COR-L47 (cell line): ENCODE measurements around the gene CLPTM1L.
"Not testable (repeated sequence)": the region's sequence is repeated elsewhere in the genome, so short reads cannot be mapped to it uniquely, and the experiment has no call there.

Source experiments
- DNase-seq: peaks from one replicate; lab custom pipeline; 2025; lab: John Stamatoyannopoulos, UW

The CLPTM1L gene

DNA sequence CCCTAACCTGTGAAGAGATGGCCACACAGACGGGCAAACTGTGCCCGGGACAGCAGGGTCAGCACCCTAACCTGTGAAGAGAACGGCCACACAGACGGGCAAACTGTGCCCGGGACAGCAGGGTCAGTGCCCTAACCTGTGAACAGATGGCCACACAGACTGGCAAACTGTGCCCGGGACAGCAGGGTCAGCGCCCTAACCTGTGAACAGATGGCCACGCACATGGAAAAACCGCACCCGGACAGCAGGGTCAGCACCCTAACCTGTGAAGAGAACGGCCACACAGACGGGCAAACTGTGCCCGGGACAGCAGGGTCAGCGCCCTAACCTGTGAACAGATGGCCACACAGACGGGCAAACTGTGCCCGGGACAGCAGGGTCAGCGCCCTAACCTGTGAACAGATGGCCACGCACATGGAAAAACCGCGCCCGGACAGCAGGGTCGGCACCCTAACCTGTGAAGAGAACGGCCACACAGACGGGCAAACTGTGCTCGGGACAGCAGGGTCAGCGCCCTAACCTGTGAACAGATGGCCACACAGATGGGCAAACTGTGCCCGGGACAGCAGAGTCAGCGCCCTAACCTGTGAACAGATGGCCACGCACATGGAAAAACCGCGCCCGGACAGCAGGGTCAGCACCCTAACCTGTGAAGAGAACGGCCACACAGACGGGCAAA, 5.6 kb downstream of the CLPTM1L start:
- not testable (repeated sequence) for DNase-seq

DNA sequence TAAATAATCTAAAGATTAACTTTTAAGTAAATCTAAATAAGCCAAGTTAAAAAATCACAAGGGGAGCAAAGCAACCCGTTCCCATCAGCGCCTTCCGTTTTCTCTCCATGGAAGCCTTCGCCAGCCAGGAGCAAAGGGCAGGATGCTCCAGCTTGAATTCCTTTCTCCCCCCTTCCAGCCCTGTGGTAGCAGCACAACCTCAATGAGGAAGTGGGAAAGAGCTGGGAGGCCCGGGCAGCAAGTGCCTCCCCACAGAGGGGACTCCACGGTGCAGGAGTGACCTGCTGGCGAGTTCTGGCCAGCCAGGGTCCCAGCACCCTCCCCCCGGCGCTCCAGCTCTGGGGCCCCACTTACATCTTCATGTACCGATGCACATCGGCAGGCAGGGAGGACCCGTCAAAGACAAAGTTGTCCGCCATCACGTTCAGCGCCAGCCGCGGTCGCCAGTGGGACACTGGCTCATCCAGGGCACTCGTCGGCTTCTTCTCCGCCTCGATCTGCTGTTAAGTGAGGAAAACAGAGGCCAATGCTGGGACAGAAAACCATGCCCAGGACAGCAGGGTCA, 6.3 kb downstream of the CLPTM1L start:
- DNase-seq, result no peak

DNA sequence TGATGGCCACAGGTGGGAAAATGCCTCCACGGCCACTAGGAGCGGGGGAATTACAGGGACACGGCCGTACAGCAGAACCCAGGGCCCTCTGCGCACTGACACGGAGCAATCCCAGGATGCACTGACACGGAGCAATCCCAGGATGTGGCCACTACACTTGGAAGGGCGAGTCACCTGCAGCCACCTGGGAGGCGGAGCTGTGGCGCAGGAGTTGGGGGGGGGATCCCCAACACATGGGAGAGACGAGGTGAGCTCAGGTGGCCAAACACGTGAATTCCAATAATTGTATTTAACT, 6.8 kb downstream of the CLPTM1L start:
- no peak for DNase-seq

DNA sequence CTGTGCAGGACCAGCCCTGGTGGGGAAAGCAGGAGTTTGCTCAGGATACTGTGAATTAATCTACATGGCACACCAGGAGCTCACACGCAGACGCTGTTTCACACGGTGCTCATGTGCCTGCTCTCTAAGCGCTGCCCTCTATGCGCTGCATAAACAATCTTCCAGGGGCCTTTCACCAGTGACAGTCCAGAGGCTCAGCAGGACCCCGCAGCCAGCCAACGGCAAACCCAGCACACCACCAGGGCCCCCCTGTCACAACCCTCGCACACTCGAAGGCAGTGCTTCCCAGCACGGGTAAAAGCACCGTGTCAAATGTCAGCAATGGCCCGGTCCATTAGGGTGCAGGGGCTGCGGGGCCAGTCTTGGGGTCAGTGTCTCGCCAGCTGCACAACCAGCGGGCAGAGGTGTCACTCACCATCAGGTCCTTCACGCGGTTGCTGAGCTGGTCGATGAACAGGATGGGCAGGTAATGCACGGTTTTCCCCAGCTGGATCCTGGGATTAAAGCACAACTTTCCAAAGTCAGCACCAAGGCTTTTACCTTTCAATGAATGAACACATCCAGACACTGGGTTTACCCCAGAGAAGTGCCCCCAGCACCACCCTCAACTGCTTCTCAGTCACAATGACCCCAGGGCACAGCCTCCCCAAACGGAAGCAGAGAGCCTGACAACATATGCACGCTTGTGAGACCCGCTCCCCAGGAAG, 7.3 kb downstream of the CLPTM1L start:
- DNase-seq, result no peak

DNA sequence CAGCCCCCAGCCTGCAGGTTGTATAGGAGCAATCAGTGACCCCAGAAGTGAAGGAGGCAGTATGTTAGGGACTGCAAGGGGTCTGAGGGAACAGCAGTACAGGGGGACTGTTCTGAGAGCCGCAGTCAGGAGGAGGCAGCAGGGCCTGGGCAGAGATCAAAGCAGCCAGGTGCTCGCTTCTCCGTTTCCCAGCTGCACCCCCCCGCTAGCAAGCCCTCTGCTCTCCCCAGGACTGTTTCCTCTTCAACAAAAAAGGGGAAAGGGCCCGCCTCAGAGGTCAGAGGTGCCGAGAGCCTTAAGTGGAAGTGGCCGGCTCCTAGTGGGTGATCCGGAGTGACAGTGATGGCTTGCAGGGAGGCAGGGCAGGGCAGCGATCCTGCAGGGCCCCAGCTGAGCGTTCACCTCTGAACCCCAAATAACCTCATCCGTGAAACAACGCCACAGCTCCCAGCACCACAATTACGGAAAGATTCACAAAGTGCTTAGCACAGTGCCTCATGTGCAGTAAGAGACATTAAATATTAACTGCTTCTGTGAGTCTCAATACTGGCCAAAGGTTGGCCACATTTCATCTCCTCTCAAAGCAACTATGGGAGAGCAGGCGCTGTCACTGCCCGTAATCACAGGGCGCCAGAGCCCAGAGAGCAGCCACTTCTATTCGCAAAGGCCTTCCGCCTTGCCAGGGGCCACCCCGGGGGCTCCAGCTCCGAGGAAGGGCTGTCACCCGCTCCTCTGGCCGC, 8.0 kb downstream of the CLPTM1L start:
- DNase-seq, result no peak

DNA sequence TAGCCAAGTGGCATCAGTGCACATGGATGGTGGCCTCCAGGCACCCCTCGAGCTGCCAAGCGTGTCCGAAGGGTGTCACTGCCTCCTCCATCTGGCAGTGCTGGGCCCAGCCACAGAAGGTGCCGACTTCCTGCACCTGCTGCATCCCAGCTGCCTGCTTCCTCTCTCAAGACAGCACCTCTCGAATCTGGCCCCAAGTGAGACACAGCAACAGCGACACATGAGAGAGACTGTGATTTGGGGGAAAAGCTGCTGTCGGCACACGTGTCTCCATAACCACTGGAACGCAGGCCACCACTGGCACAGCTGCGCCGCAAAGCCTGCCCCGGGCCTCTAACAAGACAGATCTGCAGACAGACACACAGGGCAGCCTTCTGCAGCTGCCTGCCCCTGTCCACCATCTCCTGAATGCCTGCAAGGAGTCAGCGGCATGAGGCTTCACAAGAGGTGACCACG, 8.8 kb downstream of the CLPTM1L start:
- no peak for DNase-seq

DNA sequence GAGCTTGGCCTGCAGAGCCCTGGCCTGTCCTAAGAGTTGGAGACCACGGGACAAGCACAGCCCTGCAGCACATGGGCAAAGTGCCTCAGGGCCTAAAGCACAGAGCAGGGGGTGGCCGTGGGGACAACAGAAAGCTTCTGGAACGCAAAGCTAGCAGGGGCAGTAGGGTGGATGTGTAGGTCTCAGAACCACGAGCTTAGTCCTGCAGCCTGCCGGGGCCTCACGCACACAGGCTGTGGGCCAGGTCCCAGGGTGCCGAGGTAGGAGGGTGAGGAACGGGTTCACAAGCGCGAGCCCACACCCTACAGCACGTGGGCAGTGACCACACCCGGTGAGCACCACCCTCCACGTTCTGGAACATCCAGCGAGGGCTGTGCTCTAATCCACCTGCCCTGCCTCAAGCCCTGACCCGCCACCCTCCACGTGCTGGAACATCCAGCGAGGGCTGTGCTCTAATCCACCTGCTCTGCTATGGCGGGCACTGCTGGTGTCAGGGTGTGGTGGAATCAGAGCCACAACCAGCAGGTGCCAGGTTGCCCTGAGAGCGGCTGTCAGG, 9.3 kb downstream of the CLPTM1L start:
- no peak for DNase-seq

DNA sequence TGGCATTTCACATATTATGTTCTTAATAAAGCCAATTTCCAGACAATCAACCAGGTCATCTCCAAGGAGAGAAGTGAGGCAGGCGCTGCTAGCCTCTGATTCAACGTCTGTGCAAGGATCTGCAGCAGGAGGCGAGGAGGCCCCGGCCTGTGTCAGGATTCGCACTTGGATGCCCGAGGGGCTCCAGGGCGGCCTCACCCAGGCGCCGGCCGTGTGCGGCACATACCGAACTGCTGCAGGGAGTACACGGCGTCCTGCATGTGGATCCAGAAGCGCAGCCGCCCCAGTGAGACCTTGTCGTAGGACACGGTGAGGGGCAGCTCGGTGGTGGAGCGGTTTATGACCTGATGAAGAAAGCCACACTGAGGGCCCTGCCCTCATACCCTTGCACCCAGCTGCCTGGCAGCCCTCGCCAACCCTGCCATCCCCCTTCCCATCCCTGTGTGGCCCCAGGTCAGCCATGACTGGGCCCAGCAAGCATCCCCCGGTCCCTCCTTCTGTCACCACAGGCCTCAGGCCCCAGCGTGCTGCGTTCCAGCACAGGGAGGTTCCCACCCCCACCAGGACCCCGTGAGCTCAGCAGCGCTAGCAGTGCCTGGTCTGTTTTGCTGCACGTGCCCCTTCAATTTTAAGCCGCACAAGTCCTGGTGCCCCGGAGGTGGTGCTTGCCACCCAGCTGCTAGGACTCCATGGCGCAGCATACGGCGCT, 9.9 kb downstream of the CLPTM1L start:
- no peak for DNase-seq

DNA sequence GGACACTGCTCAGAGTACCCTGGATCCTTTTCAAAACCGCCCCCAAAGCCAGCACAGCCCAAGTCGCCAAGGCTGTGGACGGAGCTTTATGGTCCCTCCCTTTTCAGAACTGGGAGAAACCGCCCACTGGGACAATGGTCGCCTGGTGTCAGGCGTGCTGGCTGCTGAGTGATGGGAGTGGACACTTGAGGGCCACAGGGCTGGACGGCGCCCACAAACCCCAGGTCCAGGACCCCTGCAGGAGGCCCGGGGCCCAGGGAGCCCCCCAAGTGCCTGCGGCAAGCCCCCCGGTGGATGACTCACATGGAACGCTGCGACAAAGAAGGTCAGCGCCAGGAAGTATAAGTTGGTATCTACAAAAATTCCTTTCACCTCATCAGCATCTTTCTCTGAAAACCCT, 10.9 kb downstream of the CLPTM1L start:
- DNase-seq, result no peak

DNA sequence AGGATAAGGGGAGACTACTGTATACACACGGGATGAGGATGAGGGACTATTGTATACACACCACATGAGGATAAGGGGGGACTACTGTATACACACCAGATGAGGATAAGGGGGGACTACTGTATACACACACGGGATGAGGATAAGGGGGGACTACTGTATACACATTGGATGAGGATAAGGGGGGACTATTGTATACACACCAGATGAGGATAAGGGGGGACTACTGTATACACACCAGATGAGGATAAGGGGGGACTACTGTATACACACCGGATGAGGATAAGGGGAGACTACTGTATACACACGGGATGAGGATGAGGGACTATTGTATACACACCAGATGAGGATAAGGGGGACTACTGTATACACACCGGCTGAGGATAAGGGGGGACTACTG, 11.6 kb downstream of the CLPTM1L start:
- not testable (repeated sequence) for DNase-seq

DNA sequence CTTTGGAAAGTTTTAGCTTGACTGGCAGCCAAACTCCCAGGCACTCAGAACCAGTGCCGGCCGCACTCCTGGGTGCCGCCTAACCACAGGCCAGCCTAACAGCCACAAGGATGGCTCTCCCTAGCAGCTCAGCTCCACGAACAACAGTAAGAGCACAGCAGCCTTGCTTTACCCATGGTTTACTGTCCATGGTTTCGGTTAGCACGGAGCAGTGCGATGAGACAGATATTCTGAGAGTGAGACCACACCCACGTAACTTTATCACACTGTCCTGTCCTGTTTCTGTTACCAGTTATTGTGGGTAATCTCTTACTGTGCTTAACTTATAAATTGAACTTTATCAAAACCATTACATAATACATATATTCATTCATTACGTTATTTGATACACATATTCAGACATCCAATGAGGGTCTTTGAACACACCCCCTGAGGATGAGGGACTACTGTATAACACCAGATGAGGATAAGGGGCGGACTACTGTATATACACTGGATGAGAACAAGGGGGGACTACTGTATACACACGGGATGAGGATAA, 12.4 kb downstream of the CLPTM1L start:
- no peak for DNase-seq

DNA sequence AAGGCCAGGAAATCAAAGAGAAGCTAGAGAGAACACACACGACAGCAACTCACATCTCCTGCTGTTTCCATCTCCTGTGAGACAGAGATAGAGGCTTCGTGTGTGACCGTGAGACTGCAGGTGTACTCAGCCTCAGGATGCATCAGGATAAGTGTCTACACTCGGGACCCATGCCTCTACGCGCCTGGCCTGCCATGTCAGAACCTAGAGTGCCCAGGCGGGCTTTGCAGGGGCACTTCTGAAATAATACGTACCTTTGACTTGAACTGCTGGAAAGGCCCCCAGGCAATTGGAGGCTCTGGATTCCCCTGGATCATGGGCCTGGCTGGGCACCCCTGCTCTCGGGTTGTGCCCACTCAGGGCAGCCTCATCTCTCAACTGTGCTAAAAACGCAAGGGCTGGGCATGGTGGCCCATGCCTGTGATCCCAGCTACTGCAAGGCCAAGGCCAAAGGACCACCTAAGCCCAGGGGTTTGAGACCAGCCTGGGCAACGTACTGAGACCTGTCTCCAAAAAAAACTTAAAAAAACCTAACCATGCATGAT, 13.0 kb downstream of the CLPTM1L start:
- DNase-seq, result no peak

DNA sequence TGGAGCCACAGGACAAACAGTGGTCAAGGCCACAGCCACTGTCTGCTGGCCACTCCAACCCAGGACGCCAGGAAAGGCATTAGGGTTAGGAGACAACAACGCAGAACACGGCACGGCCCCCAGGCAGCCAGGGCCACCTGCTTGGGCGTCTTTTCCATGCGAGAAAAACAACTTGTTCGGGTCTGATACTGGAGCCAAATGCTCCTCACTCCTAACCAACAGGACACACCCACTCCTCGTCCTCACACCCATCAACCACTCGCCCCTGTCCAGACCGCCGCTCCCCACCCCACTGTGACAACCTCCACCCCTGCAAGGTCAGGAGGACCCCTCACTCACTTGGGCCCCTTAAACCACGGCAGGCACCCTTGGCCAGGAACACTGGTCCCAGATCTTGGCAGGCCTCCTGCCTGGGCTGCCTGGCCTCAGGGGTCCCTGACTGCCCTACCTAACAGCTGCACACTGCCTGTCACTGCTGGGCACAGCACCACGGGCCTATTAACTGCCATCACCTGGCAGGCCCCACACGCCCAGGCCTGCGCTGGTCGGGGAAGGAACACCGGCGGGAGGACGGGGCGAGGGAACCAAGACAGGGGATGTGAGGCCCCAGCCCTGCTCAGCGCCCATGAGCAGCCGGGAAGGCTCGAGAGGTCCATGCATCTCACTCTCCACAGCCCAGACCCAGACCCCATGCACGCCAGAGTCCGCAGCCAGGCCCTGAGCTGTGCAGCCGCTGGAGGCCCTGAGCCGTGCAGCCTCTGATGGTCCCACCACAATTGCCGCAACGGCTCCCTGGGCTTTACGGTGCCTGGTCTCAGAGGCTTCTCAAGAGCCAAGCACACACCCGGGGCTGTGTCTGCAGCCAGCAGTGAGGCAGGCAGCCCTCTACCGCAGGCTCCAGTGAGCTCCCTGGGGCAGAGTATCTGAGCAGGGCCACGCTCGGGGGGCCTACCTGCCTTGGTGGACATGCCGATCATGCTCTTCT, 13.8 kb downstream of the CLPTM1L start:
- DNase-seq, result no peak

DNA sequence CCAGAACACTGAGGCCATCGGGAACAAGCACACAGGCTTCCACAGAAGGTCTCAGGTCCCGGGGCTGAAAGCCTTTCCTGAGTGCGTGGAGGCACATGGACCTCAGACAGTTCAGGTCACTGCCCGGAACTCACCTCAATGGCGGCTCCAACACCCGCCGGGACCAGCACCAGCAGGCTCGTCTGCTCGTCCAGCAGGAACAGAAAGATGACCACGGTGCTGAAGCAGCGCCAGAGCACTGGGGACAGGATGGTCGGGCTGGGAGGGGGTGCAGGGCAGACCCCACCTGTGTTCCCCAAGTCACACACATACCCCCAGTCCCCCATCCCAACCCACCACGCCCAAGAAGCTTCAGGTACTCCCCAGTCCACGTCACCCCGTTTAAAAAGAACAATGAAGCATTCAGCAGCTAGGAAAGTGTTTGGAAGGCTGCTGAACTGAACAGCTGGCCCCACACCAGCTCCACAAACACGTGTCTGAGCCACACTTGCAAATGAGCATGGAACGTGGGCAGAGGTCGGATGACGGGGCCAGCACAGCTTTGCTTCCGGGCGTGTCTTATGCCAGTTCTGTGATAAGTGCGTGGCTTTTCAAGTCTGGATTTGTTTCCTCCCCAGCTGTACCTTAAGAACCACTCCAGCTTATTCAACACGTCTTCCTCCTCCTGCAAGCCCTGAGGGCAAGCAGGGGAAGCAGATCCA, 14.6 kb downstream of the CLPTM1L start:
- DNase-seq, result no peak

DNA sequence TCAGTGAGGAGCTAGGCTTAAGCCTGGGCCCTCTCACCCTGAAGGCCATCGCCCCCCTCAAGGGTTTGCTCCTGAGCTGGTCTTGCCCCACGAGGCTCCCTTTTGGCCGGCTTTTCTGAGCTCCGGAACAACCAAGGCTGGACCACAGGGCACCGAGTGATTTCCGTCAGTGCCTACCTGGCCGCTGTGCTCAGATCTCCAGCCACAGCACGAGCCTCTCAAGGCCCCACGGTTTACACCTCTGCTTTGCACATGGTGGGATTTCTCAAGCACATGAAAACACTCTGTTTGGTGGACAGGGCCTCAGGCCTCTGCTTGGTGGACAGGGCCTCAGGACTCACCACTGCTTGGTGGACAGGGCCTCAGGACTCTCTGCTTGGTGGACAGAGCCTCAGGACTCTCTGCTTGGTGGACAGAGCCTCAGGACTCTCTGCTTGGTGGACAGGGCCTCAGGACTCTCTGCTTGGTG, 15.8 kb downstream of the CLPTM1L start:
- DNase-seq, result no peak

DNA sequence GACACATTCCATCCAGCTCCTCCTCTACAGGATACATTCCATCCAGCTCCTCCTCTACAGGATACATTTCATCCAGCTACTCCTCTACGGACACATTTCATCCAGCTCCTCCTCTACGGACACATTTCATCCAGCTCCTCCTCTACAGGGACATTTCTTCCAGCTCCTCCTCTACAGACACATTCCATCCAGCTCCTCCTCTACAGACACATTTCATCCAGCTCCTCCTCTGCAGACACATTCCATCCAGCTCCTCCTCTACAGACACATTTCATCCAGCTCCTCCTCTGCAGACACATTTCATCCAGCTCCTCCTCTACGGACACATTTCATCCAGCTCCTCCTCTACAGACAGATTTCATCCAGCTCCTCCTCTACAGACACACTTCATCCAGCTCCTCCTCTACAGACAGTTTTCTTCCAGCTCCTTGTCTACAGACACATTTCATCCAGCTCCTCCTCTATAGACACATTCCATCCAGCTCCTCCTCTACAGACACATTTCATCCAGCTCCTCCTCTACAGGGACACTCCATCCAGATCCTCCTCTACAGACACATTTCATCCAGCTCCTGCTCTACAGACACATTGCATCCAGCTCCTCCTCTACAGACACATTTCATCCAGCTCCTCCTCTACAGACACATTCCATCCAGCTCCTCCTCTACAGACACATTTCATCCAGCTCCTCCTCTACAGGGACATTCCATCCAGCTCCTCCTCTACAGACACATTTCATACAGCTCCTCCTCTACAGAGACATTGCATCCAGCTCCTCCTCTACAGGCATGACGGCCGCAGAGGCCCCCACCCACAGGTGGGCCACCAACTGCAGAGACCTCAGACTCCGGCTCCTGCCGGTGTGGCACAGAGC, 16.4 kb downstream of the CLPTM1L start:
- not testable (repeated sequence) for DNase-seq

DNA sequence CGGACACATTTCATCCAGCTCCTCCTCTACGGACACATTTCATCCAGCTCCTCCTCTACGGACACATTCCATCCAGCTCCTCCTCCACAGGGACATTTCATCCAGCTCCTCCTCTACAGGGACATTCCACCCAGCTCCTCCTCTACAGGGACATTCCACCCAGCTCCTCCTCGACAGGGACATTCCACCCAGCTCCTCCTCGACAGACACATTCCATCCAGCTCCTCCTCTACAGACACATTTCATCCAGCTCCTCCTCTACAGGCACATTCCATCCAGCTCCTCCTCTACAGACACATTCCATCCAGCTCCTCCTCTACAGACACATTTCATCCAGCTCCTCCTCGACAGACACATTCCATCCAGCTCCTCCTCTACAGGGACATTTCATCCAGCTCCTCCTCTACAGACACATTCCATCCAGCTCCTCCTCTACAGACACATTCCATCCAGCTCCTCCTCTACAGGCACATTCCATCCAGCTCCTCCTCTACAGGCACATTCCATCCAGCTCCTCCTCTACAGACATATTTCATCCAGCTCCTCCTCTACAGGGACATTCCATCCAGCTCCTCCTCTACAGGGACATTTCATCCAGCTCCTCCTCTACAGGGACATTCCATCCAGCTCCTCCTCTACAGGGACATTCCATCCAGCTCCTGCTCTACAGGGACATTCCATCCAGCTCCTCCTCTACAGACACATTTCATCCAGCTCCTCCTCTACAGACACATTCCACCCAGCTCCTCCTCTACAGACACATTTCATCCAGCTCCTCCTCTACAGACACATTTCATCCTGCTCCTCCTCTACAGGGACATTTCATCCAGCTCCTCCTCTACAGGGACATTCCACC, 17.8 kb downstream of the CLPTM1L start:
- not testable (repeated sequence) for DNase-seq
